ENCODE data around the gene TMEM163. TPM values are rescaled to one million over a fixed set of nuclear protein-coding genes. Genes with fewer than 3 reads are reported as not detected.
A peak's percentile ranks its signal among the peaks of the same experiment; 100 is the strongest.

The TMEM163 gene
- total and polyA plus RNA-seq, 2 experiments from 2014 or later, result 1.1 TPM

- Histone ChIP-seq H3K4me2 (no peak overlapping the region), H4K20me1 (ENCODE audit: insufficient read depth, poor library complexity, severe bottlenecking) (no peaks in the 10 kb centered on the region), H3K9me3 (ENCODE audit: low read depth) (no peaks in the 10 kb centered on the region), H3K27me3 (no peaks in the 10 kb centered on the region), H3K36me3 (replicated peaks; ENCODE audit: insufficient read depth, low read depth) (no peaks in the 10 kb centered on the region), H3K4me1 (ENCODE audit: insufficient read depth) (no peaks in the 10 kb centered on the region), H3K4me3 (no peak overlapping the region), H3K27ac (no peak overlapping the region), H2AFZ (no peak overlapping the region), H3K9me2 (replicated peaks; ENCODE audit: insufficient read depth) (no peaks in the 10 kb centered on the region), H3K79me2 (no peaks in the 10 kb centered on the region)
- 93% methylated on average over 5 of the region's 5 CpGs for WGBS (ENCODE audit: low lambda C conversion rate, missing lambda C conversion rate)
- TF ChIP-seq EZH2 (IDR thresholded peaks at IDR 0.05; ENCODE audit: borderline replicate concordance), result no peak
- TF ChIP-seq, protein P1, sequence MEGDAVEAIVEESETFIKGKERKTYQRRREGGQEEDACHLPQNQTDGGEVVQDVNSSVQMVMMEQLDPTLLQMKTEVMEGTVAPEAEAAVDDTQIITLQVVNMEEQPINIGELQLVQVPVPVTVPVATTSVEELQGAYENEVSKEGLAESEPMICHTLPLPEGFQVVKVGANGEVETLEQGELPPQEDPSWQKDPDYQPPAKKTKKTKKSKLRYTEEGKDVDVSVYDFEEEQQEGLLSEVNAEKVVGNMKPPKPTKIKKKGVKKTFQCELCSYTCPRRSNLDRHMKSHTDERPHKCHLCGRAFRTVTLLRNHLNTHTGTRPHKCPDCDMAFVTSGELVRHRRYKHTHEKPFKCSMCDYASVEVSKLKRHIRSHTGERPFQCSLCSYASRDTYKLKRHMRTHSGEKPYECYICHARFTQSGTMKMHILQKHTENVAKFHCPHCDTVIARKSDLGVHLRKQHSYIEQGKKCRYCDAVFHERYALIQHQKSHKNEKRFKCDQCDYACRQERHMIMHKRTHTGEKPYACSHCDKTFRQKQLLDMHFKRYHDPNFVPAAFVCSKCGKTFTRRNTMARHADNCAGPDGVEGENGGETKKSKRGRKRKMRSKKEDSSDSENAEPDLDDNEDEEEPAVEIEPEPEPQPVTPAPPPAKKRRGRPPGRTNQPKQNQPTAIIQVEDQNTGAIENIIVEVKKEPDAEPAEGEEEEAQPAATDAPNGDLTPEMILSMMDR (IDR thresholded peaks at IDR 0.05; ENCODE audit: poor library complexity), result no peak
- TF ChIP-seq EZH2phosphoT487 (IDR thresholded peaks at IDR 0.05; ENCODE audit: low read depth, severe bottlenecking, unreplicated experiment), result no peak
- no peak for DNase-seq (ENCODE audit: low spot score)
These were observed 178.8 kb downstream of the TMEM163 start for GRCh38 chr2:134539981-134540380.

DNA sequence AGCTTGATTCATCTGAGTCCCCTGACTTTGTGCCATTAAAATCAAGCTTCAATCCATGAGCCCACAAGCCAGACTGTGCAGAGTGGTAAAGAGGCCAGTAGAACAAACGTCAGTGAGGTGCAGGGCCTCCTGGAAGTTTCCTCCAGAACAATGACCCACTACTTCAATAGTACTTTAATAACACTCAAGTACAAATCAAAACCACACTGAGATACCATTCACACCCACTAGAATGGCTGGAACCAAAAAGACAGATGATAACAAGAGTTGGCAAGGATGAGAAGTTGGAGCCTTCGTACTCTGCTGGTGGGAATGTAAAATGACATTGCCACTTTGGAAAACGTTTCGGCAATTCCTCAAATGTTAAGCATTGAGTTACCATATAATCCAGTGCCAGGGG, 181.1 kb downstream of the TMEM163 start:
- TF ChIP-seq, protein P1 (IDR thresholded peaks at IDR 0.05; ENCODE audit: poor library complexity), result no peak
- TF ChIP-seq EZH2phosphoT487 (IDR thresholded peaks at IDR 0.05; ENCODE audit: low read depth, severe bottlenecking, unreplicated experiment) (no peak), EZH2 (IDR thresholded peaks at IDR 0.05; ENCODE audit: borderline replicate concordance) (no peak)
- Histone ChIP-seq H4K20me1 (ENCODE audit: insufficient read depth, poor library complexity, severe bottlenecking) (no peaks in the 10 kb centered on the region), H3K27me3 (no peaks in the 10 kb centered on the region), H3K4me2 (no peak overlapping the region), H2AFZ (no peak overlapping the region), H3K9me2 (replicated peaks; ENCODE audit: insufficient read depth) (no peaks in the 10 kb centered on the region), H3K4me1 (ENCODE audit: insufficient read depth) (no peaks in the 10 kb centered on the region), H3K4me3 (no peak overlapping the region), H3K36me3 (replicated peaks; ENCODE audit: insufficient read depth, low read depth) (no peaks in the 10 kb centered on the region), H3K9me3 (ENCODE audit: low read depth) (no peaks in the 10 kb centered on the region), H3K27ac (no peak overlapping the region), H3K79me2 (no peaks in the 10 kb centered on the region)
- DNase-seq (ENCODE audit: low spot score), result no peak
- WGBS (ENCODE audit: low lambda C conversion rate, missing lambda C conversion rate), result 62% methylated on average over 4 of the region's 4 CpGs

- 98% methylated on average over 2 of the region's 2 CpGs for WGBS (ENCODE audit: low lambda C conversion rate, missing lambda C conversion rate)
- Histone ChIP-seq H3K4me1 (ENCODE audit: insufficient read depth) (no peaks in the 10 kb centered on the region), H3K4me3 (no peak overlapping the region), H3K79me2 (no peaks in the 10 kb centered on the region), H3K4me2 (no peak overlapping the region), H4K20me1 (ENCODE audit: insufficient read depth, poor library complexity, severe bottlenecking) (no peaks in the 10 kb centered on the region), H3K36me3 (replicated peaks; ENCODE audit: insufficient read depth, low read depth) (no peaks in the 10 kb centered on the region), H3K27ac (peak overlapping the region; percentile 80), H3K9me2 (replicated peaks; ENCODE audit: insufficient read depth) (no peaks in the 10 kb centered on the region), H3K9me3 (ENCODE audit: low read depth) (no peaks in the 10 kb centered on the region), H2AFZ (no peak overlapping the region), H3K27me3 (no peaks in the 10 kb centered on the region)
- DNase-seq (ENCODE audit: low spot score), result no peak
- TF ChIP-seq, protein P1 (IDR thresholded peaks at IDR 0.05; ENCODE audit: poor library complexity), result no peak
- no peak for TF ChIP-seq EZH2phosphoT487 (IDR thresholded peaks at IDR 0.05; ENCODE audit: low read depth, severe bottlenecking, unreplicated experiment)
- TF ChIP-seq EZH2 (IDR thresholded peaks at IDR 0.05; ENCODE audit: borderline replicate concordance), result no peak
These were observed 181.7 kb downstream of the TMEM163 start for GRCh38 chr2:134537121-134537520.

DNA sequence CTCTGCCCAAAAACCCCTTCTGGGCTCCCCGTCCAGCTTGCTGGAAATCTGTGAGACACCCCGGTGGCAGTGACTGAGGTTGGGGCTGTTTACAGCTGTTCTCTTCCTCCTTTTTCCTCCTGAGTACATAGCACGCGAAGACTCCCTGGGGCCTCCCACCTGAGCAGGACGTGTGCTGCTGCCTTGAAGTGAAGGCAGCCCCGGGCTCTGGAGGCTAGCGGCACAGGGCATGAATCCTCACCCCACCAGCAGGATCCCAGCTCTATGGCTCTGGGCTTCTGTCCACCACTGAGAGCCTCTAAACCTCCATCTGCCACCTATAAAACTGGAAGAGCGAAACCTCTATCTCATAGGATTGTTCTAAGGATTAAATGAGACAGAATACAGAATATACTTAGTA, 182.5 kb downstream of the TMEM163 start:
- Histone ChIP-seq H3K27me3 (no peaks in the 10 kb centered on the region), H3K4me3 (no peak overlapping the region), H3K9me2 (replicated peaks; ENCODE audit: insufficient read depth) (no peaks in the 10 kb centered on the region), H4K20me1 (ENCODE audit: insufficient read depth, poor library complexity, severe bottlenecking) (no peaks in the 10 kb centered on the region), H3K9me3 (ENCODE audit: low read depth) (no peaks in the 10 kb centered on the region), H3K36me3 (replicated peaks; ENCODE audit: insufficient read depth, low read depth) (no peaks in the 10 kb centered on the region), H2AFZ (peak overlapping the region; percentile 20), H3K4me2 (peak overlapping the region; percentile 15), H3K79me2 (no peaks in the 10 kb centered on the region), H3K4me1 (ENCODE audit: insufficient read depth) (no peaks in the 10 kb centered on the region), H3K27ac (peak overlapping the region; percentile 80)
- TF ChIP-seq EZH2 (IDR thresholded peaks at IDR 0.05; ENCODE audit: borderline replicate concordance), result no peak
- TF ChIP-seq, protein P1 (IDR thresholded peaks at IDR 0.05; ENCODE audit: poor library complexity), result no peak
- TF ChIP-seq EZH2phosphoT487 (IDR thresholded peaks at IDR 0.05; ENCODE audit: low read depth, severe bottlenecking, unreplicated experiment), result no peak
- peak; percentile 48 for DNase-seq (ENCODE audit: low spot score)
- 52% methylated on average over 8 of the region's 8 CpGs for WGBS (ENCODE audit: low lambda C conversion rate, missing lambda C conversion rate)

All from hepatocyte (in vitro differentiated cells).